Spleen (tissue), 7 donors: Measurements from ENCODE around the gene EVL.

ENCODE experiments used
- POLR2A ChIP-seq, 3 donors: fragments of 450-650 bp; IDR thresholded peaks; one replicate each; pipeline ENCODE4 v1.5.1; 2017; ENCODE audit warnings: antibody characterized with exemption in 3 of 3, mild to moderate bottlenecking in 1 of 3
- POLR2AphosphoS5 ChIP-seq, 3 donors: sonication (generic); formaldehyde crosslinking; IDR thresholded peaks; one replicate each; pipeline ENCODE4 v1.5.1; 2017; ENCODE audit warnings: antibody characterized with exemption in 3 of 3
- TF ChIP-seq, protein P1 (sequence below), 11 experiments: fragments of 200-600 bp in 7 of 11; fragments of 450-650 bp in 4 of 11; sonication (generic) in 4 of 11; IDR thresholded peaks in 8 of 11; conservative IDR thresholded peaks in 3 of 11; 1 replicate in 7 of 11; 2 replicates in 4 of 11; pipeline versions ENCODE4 v1.4.0 to v1.8.0; 2016 to 2021; ENCODE audit warnings: antibody characterized with exemption in 11 of 11, inconsistent platforms in 4 of 11, mild to moderate bottlenecking in 1 of 11
- donor health status: DM: no; HTN: no; CAD: no; lungs with moderate emphysema.
- donor health status: DM: no; HTN: no; CAD: no.
- donor health status: DM: no; HTN: no; CAD: no.

- TF ChIP-seq, protein P1, sequence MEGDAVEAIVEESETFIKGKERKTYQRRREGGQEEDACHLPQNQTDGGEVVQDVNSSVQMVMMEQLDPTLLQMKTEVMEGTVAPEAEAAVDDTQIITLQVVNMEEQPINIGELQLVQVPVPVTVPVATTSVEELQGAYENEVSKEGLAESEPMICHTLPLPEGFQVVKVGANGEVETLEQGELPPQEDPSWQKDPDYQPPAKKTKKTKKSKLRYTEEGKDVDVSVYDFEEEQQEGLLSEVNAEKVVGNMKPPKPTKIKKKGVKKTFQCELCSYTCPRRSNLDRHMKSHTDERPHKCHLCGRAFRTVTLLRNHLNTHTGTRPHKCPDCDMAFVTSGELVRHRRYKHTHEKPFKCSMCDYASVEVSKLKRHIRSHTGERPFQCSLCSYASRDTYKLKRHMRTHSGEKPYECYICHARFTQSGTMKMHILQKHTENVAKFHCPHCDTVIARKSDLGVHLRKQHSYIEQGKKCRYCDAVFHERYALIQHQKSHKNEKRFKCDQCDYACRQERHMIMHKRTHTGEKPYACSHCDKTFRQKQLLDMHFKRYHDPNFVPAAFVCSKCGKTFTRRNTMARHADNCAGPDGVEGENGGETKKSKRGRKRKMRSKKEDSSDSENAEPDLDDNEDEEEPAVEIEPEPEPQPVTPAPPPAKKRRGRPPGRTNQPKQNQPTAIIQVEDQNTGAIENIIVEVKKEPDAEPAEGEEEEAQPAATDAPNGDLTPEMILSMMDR (IDR thresholded peaks at IDR 0.05 in 8 of 11, conservative IDR thresholded peaks at IDR 0.05 in 3 of 11), result no peak
- no peak for TF ChIP-seq POLR2A (IDR thresholded peaks at IDR 0.05)
- TF ChIP-seq POLR2AphosphoS5 (IDR thresholded peaks at IDR 0.05), result no peak
Observed at GRCh38 chr14:100155756-100156616, 90.8 kb downstream of the EVL start.
